CD14-positive monocyte (primary cell): ENCODE measurements around the gene MBD3. TPM values are rescaled to one million over a fixed set of nuclear protein-coding genes. Genes with fewer than 3 reads are reported as not detected.

Experiments used
- DNase-seq, 3 donors: peaks; one replicate each; pipeline ENCODE4 v3.0.0-alpha.2; 2011 to 2022
- H2AFZ ChIP-seq: 2 replicates; pipeline ENCODE4 v1.6.0; 2012; ENCODE audit warnings: mild to moderate bottlenecking, low read depth, low read length, inconsistent platforms; ENCODE audit not compliant: insufficient read depth, poor library complexity, severe bottlenecking
- H3K27ac ChIP-seq, 2 donors: 1 replicate in 1 of 2; 2 replicates in 1 of 2; pipeline ENCODE4 v1.5.1; 2012 to 2013; ENCODE audit warnings: low read length in 2 of 2, control low read depth in 1 of 2, inconsistent platforms in 1 of 2, low read depth in 1 of 2, mild to moderate bottlenecking in 1 of 2
- H3K27me3 ChIP-seq, 2 donors: one replicate each; pipeline versions ENCODE4 v1.6.0 to v1.6.1; 2011 to 2013; ENCODE audit warnings: low read length in 2 of 2; ENCODE audit not compliant: control insufficient read depth in 2 of 2, insufficient read depth in 2 of 2
- H3K36me3 ChIP-seq, 2 donors: replicated peaks in 1 of 2; 1 replicate in 1 of 2; 2 replicates in 1 of 2; pipeline versions ENCODE4 v1.5.1 to v1.6.1; 2012 to 2013; ENCODE audit warnings: low read length in 2 of 2, control low read depth in 1 of 2, inconsistent platforms in 1 of 2, mild to moderate bottlenecking in 1 of 2; ENCODE audit not compliant: insufficient read depth in 2 of 2, control insufficient read depth in 1 of 2
- H3K4me1 ChIP-seq, 2 donors: 1 replicate in 1 of 2; 2 replicates in 1 of 2; pipeline versions ENCODE4 v1.5.1 to v1.6.1; 2012 to 2013; ENCODE audit warnings: low read length in 2 of 2, control low read depth in 1 of 2, inconsistent platforms in 1 of 2, mild to moderate bottlenecking in 1 of 2, moderate library complexity in 1 of 2; ENCODE audit not compliant: insufficient read depth in 2 of 2, control insufficient read depth in 1 of 2
- H3K4me2 ChIP-seq: replicated peaks from 2 replicates; pipeline ENCODE3; 2012; ENCODE audit warnings: low read length, moderate library complexity, mild to moderate bottlenecking; ENCODE audit not compliant: poor library complexity, severe bottlenecking; ENCODE audit errors: extremely low read depth
- H3K4me3 ChIP-seq, 3 experiments: fragments of 200-600 bp in 1 of 3; sonication (generic) in 1 of 3; replicated peaks in 1 of 3; 1 replicate in 2 of 3; 2 replicates in 1 of 3; pipeline ENCODE4 v1.5.1; 2011 to 2013; ENCODE audit warnings: low read length in 3 of 3, mild to moderate bottlenecking in 3 of 3, control low read depth in 2 of 3, low read depth in 2 of 3, inconsistent platforms in 1 of 3, moderate library complexity in 1 of 3
- H3K79me2 ChIP-seq: 2 replicates; pipeline ENCODE4 v1.6.0; 2012; ENCODE audit warnings: mild to moderate bottlenecking, control low read depth, inconsistent platforms, low read length, moderate library complexity; ENCODE audit not compliant: insufficient read depth
- H3K9ac ChIP-seq: 2 replicates; pipeline ENCODE4 v1.6.0; 2017; ENCODE audit warnings: low read length, mild to moderate bottlenecking; ENCODE audit not compliant: insufficient read depth, poor library complexity, severe bottlenecking
- H3K9me3 ChIP-seq, 2 donors: replicated peaks in 1 of 2; 1 replicate in 1 of 2; 2 replicates in 1 of 2; pipeline versions ENCODE4 v1.5.1 to v1.6.1; 2012 to 2013; ENCODE audit warnings: low read length in 2 of 2, control low read depth in 1 of 2; ENCODE audit not compliant: control insufficient read depth in 1 of 2, insufficient read depth in 1 of 2
- H4K20me1 ChIP-seq: 2 replicates; pipeline ENCODE4 v1.6.0; 2012; ENCODE audit warnings: mild to moderate bottlenecking, low read length, control low read depth, moderate library complexity; ENCODE audit not compliant: insufficient read depth
- H3K27ac Mint-ChIP-seq, 7 donors: one replicate each; pipeline ENCODE4 v1.8.0; 2020; ENCODE audit warnings: mild to moderate bottlenecking in 7 of 7, mixed read lengths in 7 of 7, moderate library complexity in 6 of 7, inconsistent platforms in 2 of 7
- H3K27me3 Mint-ChIP-seq, 3 donors: one replicate each; pipeline ENCODE4 v1.8.0; 2021 to 2022; ENCODE audit warnings: low read depth in 3 of 3, mild to moderate bottlenecking in 3 of 3, mixed read lengths in 3 of 3, moderate library complexity in 3 of 3, inconsistent platforms in 1 of 3
- H3K36me3 Mint-ChIP-seq, 2 donors: one replicate each; pipeline ENCODE4 v1.8.0; 2020; ENCODE audit warnings: mixed read lengths in 2 of 2, inconsistent platforms in 1 of 2, mild to moderate bottlenecking in 1 of 2
- H3K4me1 Mint-ChIP-seq: one replicate; pipeline ENCODE4 v1.8.0; 2020; ENCODE audit warnings: mild to moderate bottlenecking, mixed read lengths
- H3K4me3 Mint-ChIP-seq, 2 donors: one replicate each; pipeline ENCODE4 v1.8.0; 2020; ENCODE audit warnings: mild to moderate bottlenecking in 2 of 2, mixed read lengths in 2 of 2, moderate library complexity in 1 of 2
- H3K9me3 Mint-ChIP-seq, 7 donors: one replicate each; pipeline ENCODE4 v1.8.0; 2020 to 2022; ENCODE audit warnings: mixed read lengths in 7 of 7, mild to moderate bottlenecking in 6 of 7, moderate library complexity in 6 of 7, inconsistent platforms in 2 of 7
- WGBS: methylation state at CpG from one replicate; pipeline ENCODE4 v1.1.5; 2013; ENCODE audit warnings: missing lambda C conversion rate; ENCODE audit not compliant: insufficient coverage; 5-methylcytosine and 5-hydroxymethylcytosine counted together
- intact Hi-C, 2 donors: fragments of 100-400 bp; cut with micrococcal nuclease; formaldehyde crosslinking; loops; one replicate each; pipeline versions ENCODE4 v1.15.0 to v1.15.1; 2023
- polyA plus RNA-seq, 3 donors: library from polyadenylated mRNA; depleted of rRNA in 1 of 3; unstranded in 2 of 3; stranded (reverse) in 1 of 3; fragments of 300-500 nt in 2 of 3; fragments of >200 nt in 1 of 3; fragmentation: Illumina TruSeq in 2 of 3; gene quantifications; 1 replicate in 2 of 3; 2 replicates in 1 of 3; pipeline ENCODE4 v1.2.3, GENCODE V29; 2012 to 2021
- TF ChIP-seq, protein P1 (sequence below): fragments of 200-600 bp; IDR thresholded peaks from one replicate; pipeline ENCODE4 v1.8.0; 2022; ENCODE audit warnings: antibody characterized with exemption, mild to moderate bottlenecking

Gene MBD3
- polyA plus RNA-seq, 3 donors, result 2.6 to 35.3 (median 4.9) TPM

DNA sequence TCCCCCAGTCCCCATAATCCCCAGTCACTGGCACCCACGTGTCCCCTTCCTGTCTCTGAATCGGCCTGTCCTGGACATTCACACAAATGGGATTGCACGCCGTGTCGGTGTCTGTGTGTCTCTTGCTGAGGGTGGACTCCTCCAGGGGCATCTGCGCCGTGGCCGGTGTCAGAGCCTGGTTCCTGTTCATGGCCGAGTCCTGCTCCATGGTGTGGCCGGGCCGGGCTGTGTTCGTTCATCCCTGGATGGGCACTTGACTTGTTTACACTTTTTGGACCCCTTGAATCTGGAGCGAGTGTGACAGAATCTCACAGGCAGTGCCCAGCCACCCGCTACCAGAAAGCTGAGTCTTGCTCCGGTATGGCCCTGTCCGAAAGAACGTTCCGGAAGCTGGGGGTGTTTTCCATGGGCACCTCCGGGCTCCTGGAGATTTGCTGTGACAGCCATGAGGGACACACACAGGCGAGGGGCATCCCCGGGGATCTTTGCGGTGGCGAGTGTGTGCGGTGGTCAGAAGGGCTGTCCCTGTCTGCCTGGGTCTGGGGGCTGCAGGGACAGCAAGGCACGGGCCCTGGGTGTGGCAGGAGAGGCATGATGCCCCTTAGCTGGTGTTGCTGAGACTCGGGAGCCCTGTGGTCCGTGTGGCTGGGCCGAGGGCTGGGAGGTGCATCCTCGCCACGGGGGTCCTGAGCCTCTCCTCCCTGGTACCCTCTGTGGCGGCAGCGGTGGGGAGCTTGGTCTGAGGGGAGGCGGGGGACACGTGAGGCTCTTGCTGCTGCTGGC is 18.1 kb downstream of the MBD3 start:
- peaks cover 26 to 28% of the 10 kb centered on the region in 2 donors for H3K36me3 ChIP-seq
- H3K36me3 Mint-ChIP-seq, result peaks cover 14 to 25% of the 10 kb centered on the region in 2 donors
- TF ChIP-seq, protein P1, sequence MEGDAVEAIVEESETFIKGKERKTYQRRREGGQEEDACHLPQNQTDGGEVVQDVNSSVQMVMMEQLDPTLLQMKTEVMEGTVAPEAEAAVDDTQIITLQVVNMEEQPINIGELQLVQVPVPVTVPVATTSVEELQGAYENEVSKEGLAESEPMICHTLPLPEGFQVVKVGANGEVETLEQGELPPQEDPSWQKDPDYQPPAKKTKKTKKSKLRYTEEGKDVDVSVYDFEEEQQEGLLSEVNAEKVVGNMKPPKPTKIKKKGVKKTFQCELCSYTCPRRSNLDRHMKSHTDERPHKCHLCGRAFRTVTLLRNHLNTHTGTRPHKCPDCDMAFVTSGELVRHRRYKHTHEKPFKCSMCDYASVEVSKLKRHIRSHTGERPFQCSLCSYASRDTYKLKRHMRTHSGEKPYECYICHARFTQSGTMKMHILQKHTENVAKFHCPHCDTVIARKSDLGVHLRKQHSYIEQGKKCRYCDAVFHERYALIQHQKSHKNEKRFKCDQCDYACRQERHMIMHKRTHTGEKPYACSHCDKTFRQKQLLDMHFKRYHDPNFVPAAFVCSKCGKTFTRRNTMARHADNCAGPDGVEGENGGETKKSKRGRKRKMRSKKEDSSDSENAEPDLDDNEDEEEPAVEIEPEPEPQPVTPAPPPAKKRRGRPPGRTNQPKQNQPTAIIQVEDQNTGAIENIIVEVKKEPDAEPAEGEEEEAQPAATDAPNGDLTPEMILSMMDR, result no peak
- no peak for DNase-seq
- H3K4me1 Mint-ChIP-seq, result peaks cover 2% of the 10 kb centered on the region
- H3K79me2 ChIP-seq, result no peaks in the 10 kb centered on the region
- H3K9me3 Mint-ChIP-seq, result peaks cover 0 to 5% (median 0%) of the 10 kb centered on the region in 7 donors
- no peaks in the 10 kb centered on the region for H3K9me3 ChIP-seq
- no peak overlapping the region for H3K4me3 Mint-ChIP-seq
- intact Hi-C loops, result no loop called here
- H3K4me1 ChIP-seq, result no peaks in the 10 kb centered on the region
- no peaks in the 10 kb centered on the region for H4K20me1 ChIP-seq
- H3K4me2 ChIP-seq, result no peak overlapping the region
- peaks cover 14 to 25% (median 16%) of the 10 kb centered on the region in 3 donors for H3K27me3 Mint-ChIP-seq
- 96% methylated on average over 31 of the region's 34 CpGs for WGBS
- H3K27ac Mint-ChIP-seq, result no peak overlapping the region
- H3K27ac ChIP-seq, result no peak overlapping the region
- no peak overlapping the region for H3K9ac ChIP-seq
- peaks cover 0 to 5% of the 10 kb centered on the region in 2 donors for H3K27me3 ChIP-seq
- no peak overlapping the region for H2AFZ ChIP-seq
- H3K4me3 ChIP-seq, result no peak overlapping the region

DNA sequence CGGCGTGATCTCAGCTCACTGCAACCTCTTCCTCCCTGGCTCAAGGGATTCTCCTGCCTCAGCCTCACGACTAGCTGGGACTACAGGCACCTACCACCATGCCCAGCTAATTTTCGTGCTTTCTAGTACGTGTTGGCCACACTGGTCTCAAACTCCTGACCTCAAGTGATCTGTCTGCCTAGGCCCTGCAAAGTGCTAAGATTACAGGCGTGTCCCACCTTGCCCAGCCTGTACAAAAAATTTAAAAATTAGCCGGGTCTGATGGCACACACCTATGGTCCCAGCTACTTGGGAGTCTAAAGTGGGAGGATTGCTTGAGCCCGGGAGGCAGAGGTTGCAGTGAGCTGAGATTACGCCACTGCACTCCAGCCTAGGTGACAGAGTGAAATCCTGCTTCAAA is 19.9 kb downstream of the MBD3 start:
- Mint-ChIP-seq H3K4me1 (peaks cover 2% of the 10 kb centered on the region), H3K4me3 (no peak overlapping the region), H3K9me3 (peaks cover 0 to 3% (median 0%) of the 10 kb centered on the region in 7 donors), H3K27ac (no peak overlapping the region), H3K36me3 (peaks cover 7 to 10% of the 10 kb centered on the region in 2 donors), H3K27me3 (peaks cover 13 to 37% (median 18%) of the 10 kb centered on the region in 3 donors)
- H3K9ac ChIP-seq, result no peak overlapping the region
- H3K27ac ChIP-seq, result no peak overlapping the region
- H3K4me3 ChIP-seq, result no peak overlapping the region
- intact Hi-C loops, result no loop called here
- no peak for DNase-seq
- H4K20me1 ChIP-seq, result no peaks in the 10 kb centered on the region
- 89% methylated on average over 9 of the region's 9 CpGs for WGBS
- no peak overlapping the region for H2AFZ ChIP-seq
- H3K4me2 ChIP-seq, result no peak overlapping the region
- no peaks in the 10 kb centered on the region for H3K79me2 ChIP-seq
- peaks cover 4 to 6% of the 10 kb centered on the region in 2 donors for H3K4me1 ChIP-seq
- TF ChIP-seq, protein P1, result no peak
- H3K9me3 ChIP-seq, result no peaks in the 10 kb centered on the region
- H3K27me3 ChIP-seq, result peaks cover 0 to 13% of the 10 kb centered on the region in 2 donors
- peaks cover 12 to 13% of the 10 kb centered on the region in 2 donors for H3K36me3 ChIP-seq
